OCI-LY7 (cell line): Measurements from ENCODE around the gene ACAD8. TPM values are rescaled to one million over a fixed set of nuclear protein-coding genes. Genes with fewer than 3 reads are reported as not detected.

Source experiments
- BruUV-seq: library from RNA; stranded (reverse); fragments of 400-500 nt; replicated peaks from 2 replicates; lab custom pipeline; 2021; lab: Mats Ljungman, UMichigan
- CTCF ChIA-PET: fragments of 300-600 bp; sonication (Branson Sonifier 250); formaldehyde crosslinking; loops from one replicate; lab custom pipeline; 2022; ENCODE audit warnings: antibody characterized with exemption; ENCODE audit not compliant: unreplicated experiment; lab: Charles Lee
- POLR2A ChIA-PET: fragments of 300-600 bp; sonication (Branson Sonifier 250); formaldehyde crosslinking; loops from one replicate; lab custom pipeline; 2022; ENCODE audit warnings: antibody characterized with exemption; lab: Charles Lee
- DNase-seq: peaks from one replicate; pipeline ENCODE4 v3.0.0-alpha.2; 2015; ENCODE audit warnings: low spot score
- H2AFZ ChIP-seq: fragments of 200-600 bp; sonication (generic), shearing (Covaris generic); 2 replicates; pipeline ENCODE4 v1.6.1; 2014; ENCODE audit warnings: mild to moderate bottlenecking, antibody characterized with exemption, low read length, moderate library complexity
- H3K27ac ChIP-seq: fragments of 200-600 bp; sonication (generic); 2 replicates; pipeline ENCODE4 v1.5.1; 2014; ENCODE audit warnings: mixed run types, low read depth, mild to moderate bottlenecking, moderate library complexity, low read length, inconsistent platforms; ENCODE audit not compliant: poor library complexity, severe bottlenecking
- H3K36me3 ChIP-seq: fragments of 200-600 bp; sonication (generic); 2 replicates; pipeline ENCODE4 v1.6.1; 2014; ENCODE audit warnings: mild to moderate bottlenecking, antibody characterized with exemption, low read length, moderate library complexity, mixed read lengths; ENCODE audit not compliant: insufficient read depth
- H3K4me1 ChIP-seq: fragments of 200-600 bp; sonication (generic); 2 replicates; pipeline ENCODE4 v1.5.1; 2014; ENCODE audit warnings: mild to moderate bottlenecking, low read length; ENCODE audit not compliant: insufficient read depth, poor library complexity, severe bottlenecking
- H3K4me2 ChIP-seq: fragments of 200-600 bp; sonication (generic); 2 replicates; pipeline ENCODE4 v1.6.1; 2014; ENCODE audit warnings: mild to moderate bottlenecking, low read length
- H3K4me3 ChIP-seq: fragments of 200-600 bp; sonication (generic); 2 replicates; pipeline ENCODE4 v1.5.1; 2014; ENCODE audit warnings: mild to moderate bottlenecking, low read depth, low read length; ENCODE audit not compliant: poor library complexity, severe bottlenecking
- H3K79me2 ChIP-seq: fragments of 200-600 bp; sonication (generic); 2 replicates; pipeline ENCODE4 v1.6.1; 2016; ENCODE audit warnings: low read depth, mild to moderate bottlenecking, low read length, moderate library complexity, mixed read lengths; ENCODE audit not compliant: insufficient read depth
- H3K9me2 ChIP-seq: fragments of 200-600 bp; sonication (generic); 2 replicates; pipeline ENCODE4 v1.6.1; 2016; ENCODE audit warnings: mild to moderate bottlenecking, low read length, mixed read lengths; ENCODE audit not compliant: insufficient read depth
- H3K9me3 ChIP-seq: fragments of 200-600 bp; sonication (generic); 2 replicates; pipeline ENCODE4 v1.6.1; 2014; ENCODE audit warnings: mild to moderate bottlenecking, mixed run types, low read length, mixed read lengths
- H4K20me1 ChIP-seq: fragments of 200-600 bp; sonication (generic); 2 replicates; pipeline ENCODE4 v1.6.1; 2014; ENCODE audit warnings: mild to moderate bottlenecking, antibody characterized with exemption, low read length, moderate library complexity, mixed read lengths; ENCODE audit not compliant: insufficient read depth
- EZH2phosphoT487 ChIP-seq: fragments of 200-600 bp; sonication (generic); IDR thresholded peaks from 2 replicates; pipeline ENCODE4 v1.6.1; 2018; ENCODE audit warnings: low read depth, borderline replicate concordance, mild to moderate bottlenecking, mixed run types, antibody characterized with exemption, low read length, moderate library complexity, mixed read lengths
- intact Hi-C: fragments of 100-400 bp; cut with micrococcal nuclease; formaldehyde crosslinking; loops from one replicate; pipeline ENCODE4 v1.10.0; 2022; ENCODE audit not compliant: unreplicated experiment
- total RNA-seq, 2 experiments: library from RNA; depleted of rRNA in 1 of 2; stranded (reverse); fragments of >200 nt in 1 of 2; shearing (Covaris generic) in 1 of 2; gene quantifications; 2 replicates each; pipeline ENCODE4 v1.2.3, GENCODE V29; 2014 to 2022
- TF ChIP-seq, protein P1 (sequence below): fragments of 200-600 bp; sonication (generic); conservative IDR thresholded peaks from 2 replicates; pipeline ENCODE4 v1.5.1; 2014; ENCODE audit warnings: mild to moderate bottlenecking, antibody characterized with exemption, low read length, moderate library complexity, mixed read lengths

The ACAD8 gene
- total RNA-seq, 2 experiments from 2014 or later, result 24.7 to 29.7 TPM

DNA sequence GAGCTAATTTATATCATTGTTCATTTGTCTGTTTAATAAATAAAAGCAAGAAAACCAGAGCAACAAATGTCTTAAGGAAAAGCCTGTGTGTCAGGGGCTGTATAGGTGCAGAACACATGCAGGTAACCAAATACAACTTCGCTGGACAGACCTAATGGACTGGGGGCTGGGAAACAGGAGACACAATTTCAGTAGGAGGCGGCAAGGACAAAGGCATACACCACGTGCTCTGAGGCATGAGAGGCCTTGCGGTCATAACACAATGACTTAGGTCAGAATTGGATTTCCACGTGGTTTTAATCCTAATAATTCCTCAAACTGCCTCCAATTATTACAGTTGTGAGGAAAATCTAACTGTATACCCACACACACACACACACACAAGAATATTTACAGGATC is 14.1 kb downstream of the ACAD8 start:
- POLR2A ChIA-PET, result no interaction called here
- Histone ChIP-seq H3K4me2 (no peak overlapping the region), H3K36me3 (no peaks in the 10 kb centered on the region), H3K9me2 (no peaks in the 10 kb centered on the region), H4K20me1 (no peaks in the 10 kb centered on the region), H3K9me3 (no peaks in the 10 kb centered on the region), H3K4me3 (no peak overlapping the region), H3K79me2 (no peaks in the 10 kb centered on the region), H2AFZ (no peak overlapping the region), H3K4me1 (no peaks in the 10 kb centered on the region), H3K27ac (no peak overlapping the region)
- no TSS peak for BruUV-seq
- TF ChIP-seq EZH2phosphoT487, result no peak
- TF ChIP-seq, protein P1, sequence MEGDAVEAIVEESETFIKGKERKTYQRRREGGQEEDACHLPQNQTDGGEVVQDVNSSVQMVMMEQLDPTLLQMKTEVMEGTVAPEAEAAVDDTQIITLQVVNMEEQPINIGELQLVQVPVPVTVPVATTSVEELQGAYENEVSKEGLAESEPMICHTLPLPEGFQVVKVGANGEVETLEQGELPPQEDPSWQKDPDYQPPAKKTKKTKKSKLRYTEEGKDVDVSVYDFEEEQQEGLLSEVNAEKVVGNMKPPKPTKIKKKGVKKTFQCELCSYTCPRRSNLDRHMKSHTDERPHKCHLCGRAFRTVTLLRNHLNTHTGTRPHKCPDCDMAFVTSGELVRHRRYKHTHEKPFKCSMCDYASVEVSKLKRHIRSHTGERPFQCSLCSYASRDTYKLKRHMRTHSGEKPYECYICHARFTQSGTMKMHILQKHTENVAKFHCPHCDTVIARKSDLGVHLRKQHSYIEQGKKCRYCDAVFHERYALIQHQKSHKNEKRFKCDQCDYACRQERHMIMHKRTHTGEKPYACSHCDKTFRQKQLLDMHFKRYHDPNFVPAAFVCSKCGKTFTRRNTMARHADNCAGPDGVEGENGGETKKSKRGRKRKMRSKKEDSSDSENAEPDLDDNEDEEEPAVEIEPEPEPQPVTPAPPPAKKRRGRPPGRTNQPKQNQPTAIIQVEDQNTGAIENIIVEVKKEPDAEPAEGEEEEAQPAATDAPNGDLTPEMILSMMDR, result no peak
- DNase-seq, result no peak
- CTCF ChIA-PET, result no interaction called here
- intact Hi-C loops, result no loop called here

DNA sequence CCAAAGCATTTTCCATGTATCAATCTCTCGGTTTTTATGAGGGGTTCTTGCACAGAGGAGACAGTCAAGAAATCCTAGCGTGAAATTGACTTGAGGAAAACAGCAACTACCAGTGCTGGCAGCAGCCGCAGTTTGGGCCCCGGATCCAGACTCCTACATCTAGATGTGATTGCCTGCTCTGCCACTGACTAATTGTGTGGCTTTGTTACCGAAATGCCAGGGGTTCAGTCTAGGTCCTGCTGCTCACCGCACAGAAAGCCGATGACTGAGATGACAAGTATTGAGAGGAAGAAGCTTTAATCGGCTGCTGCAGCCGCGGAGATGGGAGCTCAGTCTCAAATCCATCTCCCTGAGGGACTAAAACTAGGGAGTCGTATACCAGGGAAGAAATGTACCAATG is 14.6 kb downstream of the ACAD8 start:
- Histone ChIP-seq H3K4me1 (no peaks in the 10 kb centered on the region), H3K27ac (no peak overlapping the region), H2AFZ (no peak overlapping the region), H3K4me2 (no peak overlapping the region), H3K79me2 (no peaks in the 10 kb centered on the region), H4K20me1 (no peaks in the 10 kb centered on the region), H3K4me3 (no peak overlapping the region), H3K9me3 (no peaks in the 10 kb centered on the region), H3K36me3 (no peaks in the 10 kb centered on the region), H3K9me2 (no peaks in the 10 kb centered on the region)
- intact Hi-C loops, result no loop called here
- DNase-seq, result no peak
- TF ChIP-seq, protein P1, result no peak
- TF ChIP-seq EZH2phosphoT487, result no peak
- no TSS peak for BruUV-seq
- ChIA-PET CTCF (no interaction called here), POLR2A (interaction anchor here (0.5 kb wide), 1 partner anchor 1010 kb away, joined by 3 read pairs; no protein-coding TSS in a partner anchor)

DNA sequence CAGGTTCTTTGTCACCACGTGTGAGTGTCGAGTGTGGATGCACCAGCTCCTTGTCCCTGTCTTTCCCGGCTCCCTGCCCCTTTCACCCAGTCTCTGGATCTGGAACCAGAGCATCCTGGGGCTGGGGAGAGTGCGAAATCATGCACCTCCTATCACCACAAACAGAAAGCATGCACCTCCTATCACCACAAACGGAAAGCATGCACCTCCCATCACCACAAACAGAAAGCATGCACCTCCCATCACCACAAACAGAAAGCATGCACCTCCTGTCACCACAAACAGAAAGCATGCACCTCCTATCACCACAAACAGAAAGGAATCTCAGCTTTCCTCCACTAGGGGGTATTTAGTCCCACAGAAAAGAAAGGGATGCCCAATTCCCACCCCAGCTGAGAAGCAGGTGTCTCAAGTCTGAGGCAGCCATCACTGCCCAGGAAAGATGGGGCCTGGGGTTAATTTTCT is 16.9 kb downstream of the ACAD8 start:
- Histone ChIP-seq H3K9me3 (no peaks in the 10 kb centered on the region), H3K4me3 (no peak overlapping the region), H3K36me3 (no peaks in the 10 kb centered on the region), H2AFZ (no peak overlapping the region), H4K20me1 (no peaks in the 10 kb centered on the region), H3K4me1 (no peaks in the 10 kb centered on the region), H3K9me2 (no peaks in the 10 kb centered on the region), H3K79me2 (no peaks in the 10 kb centered on the region), H3K4me2 (no peak overlapping the region), H3K27ac (no peak overlapping the region)
- intact Hi-C loops, result no loop called here
- TF ChIP-seq, protein P1, result 0 out of 2 replicates have a peak, but pooled peaks have one; percentile 31
- TF ChIP-seq EZH2phosphoT487, result no peak
- BruUV-seq, result no TSS peak
- ChIA-PET POLR2A (no interaction called here), CTCF (no interaction called here)
- no peak for DNase-seq
